ENCODE data around the gene TMEM125. TPM values are rescaled to one million over a fixed set of nuclear protein-coding genes. Genes with fewer than 3 reads are reported as not detected.

TMEM125 gene
- total RNA-seq, 2 experiments from 2014 or later = not detected

- peaks cover 9% of the 10 kb centered on the region for H3K9me3 Mint-ChIP-seq
- H3K36me3 Mint-ChIP-seq (ENCODE audit: low read depth) = peaks cover 8% of the 10 kb centered on the region
- DNase-seq = no peak
- POLR2A ChIA-PET = no interaction called here
- CTCF ChIA-PET = interaction anchor here (1.5 kb wide), 1 partner anchor 141 kb away, joined by 4 read pairs; no protein-coding TSS in a partner anchor
- H3K27me3 Mint-ChIP-seq = peaks cover 10% of the 10 kb centered on the region
- no peak overlapping the region for H3K4me3 Mint-ChIP-seq
- peaks cover 20% of the 10 kb centered on the region for H3K4me1 Mint-ChIP-seq
- H3K27ac Mint-ChIP-seq = no peak overlapping the region
Observed at GRCh38 chr1:43272576-43273571, 3.1 kb downstream of the TMEM125 start.

DNA sequence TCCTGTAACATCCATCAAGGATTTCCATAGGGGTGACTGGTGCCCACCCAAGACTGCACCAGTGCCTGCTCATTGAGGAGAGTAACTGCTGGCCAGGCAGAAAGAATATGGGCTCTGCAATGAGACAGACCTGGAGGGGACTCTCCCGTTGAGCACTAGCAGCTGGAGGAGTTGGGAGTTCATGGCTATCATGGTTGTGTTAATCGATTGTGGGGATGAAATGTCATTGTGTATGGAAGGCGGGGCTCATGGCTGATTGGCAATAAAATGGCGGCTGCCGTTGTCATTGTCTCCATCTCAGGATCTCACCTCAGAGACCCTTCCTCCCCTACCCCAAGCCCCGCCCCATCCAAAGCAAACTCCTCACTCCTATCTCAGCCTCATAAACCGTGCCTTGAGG lies 3.9 kb downstream of the TMEM125 start:
- H3K4me1 Mint-ChIP-seq = peaks cover 20% of the 10 kb centered on the region
- ChIA-PET POLR2A (interaction anchor here (0.6 to 1.7 kb wide), 2 partner anchors 21 to 180 kb away, joined by 3 to 6 read pairs; partner anchors contain the start of gene HYI), CTCF (interaction anchor here (1.5 kb wide), 1 partner anchor 141 kb away, joined by 4 read pairs; no protein-coding TSS in a partner anchor)
- peak overlapping the region; percentile 1 for H3K27ac Mint-ChIP-seq
- no peak for DNase-seq
- no peak overlapping the region for H3K4me3 Mint-ChIP-seq
- H3K9me3 Mint-ChIP-seq = peaks cover 9% of the 10 kb centered on the region
- H3K36me3 Mint-ChIP-seq (ENCODE audit: low read depth) = peaks cover 8% of the 10 kb centered on the region
- peaks cover 10% of the 10 kb centered on the region for H3K27me3 Mint-ChIP-seq

GRCh38 chr1:43274125-43274803 lies 4.5 kb downstream of the TMEM125 start:
- CTCF ChIA-PET = interaction anchor here (1.5 kb wide), 1 partner anchor 140 kb away, joined by 4 read pairs; no protein-coding TSS in a partner anchor
- H3K27ac Mint-ChIP-seq = peak overlapping the region; percentile 91
- peaks cover 10% of the 10 kb centered on the region for H3K27me3 Mint-ChIP-seq
- peak; percentile 69 for DNase-seq
- H3K9me3 Mint-ChIP-seq = peaks cover 9% of the 10 kb centered on the region
- H3K4me1 Mint-ChIP-seq = peaks cover 20% of the 10 kb centered on the region
- H3K4me3 Mint-ChIP-seq = no peak overlapping the region
- POLR2A ChIA-PET = interaction anchor here (0.6 to 1.7 kb wide), 2 partner anchors 20 to 180 kb away, joined by 3 to 6 read pairs; partner anchors contain the start of gene HYI
- H3K36me3 Mint-ChIP-seq (ENCODE audit: low read depth) = peaks cover 8% of the 10 kb centered on the region

- CTCF ChIA-PET = interaction anchor here (1.5 kb wide), 1 partner anchor 140 kb away, joined by 4 read pairs; no protein-coding TSS in a partner anchor
- H3K27me3 Mint-ChIP-seq = peaks cover 6% of the 10 kb centered on the region
- DNase-seq = no peak
- H3K9me3 Mint-ChIP-seq = peaks cover 9% of the 10 kb centered on the region
- peaks cover 8% of the 10 kb centered on the region for H3K36me3 Mint-ChIP-seq (ENCODE audit: low read depth)
- H3K4me3 Mint-ChIP-seq = no peak overlapping the region
- peak overlapping the region; percentile 91 for H3K27ac Mint-ChIP-seq
- POLR2A ChIA-PET = interaction anchor here (1.7 kb wide), 1 partner anchor 20 kb away, joined by 6 read pairs; no protein-coding TSS in a partner anchor
- peaks cover 20% of the 10 kb centered on the region for H3K4me1 Mint-ChIP-seq
Observed at GRCh38 chr1:43274804-43275180, 5.0 kb downstream of the TMEM125 start.

- H3K27me3 Mint-ChIP-seq = peaks cover 4% of the 10 kb centered on the region
- H3K9me3 Mint-ChIP-seq = peaks cover 9% of the 10 kb centered on the region
- peaks cover 8% of the 10 kb centered on the region for H3K36me3 Mint-ChIP-seq (ENCODE audit: low read depth)
- ChIA-PET POLR2A (no interaction called here), CTCF (no interaction called here)
- no peak for DNase-seq
- no peak overlapping the region for H3K27ac Mint-ChIP-seq
- no peak overlapping the region for H3K4me3 Mint-ChIP-seq
- peaks cover 18% of the 10 kb centered on the region for H3K4me1 Mint-ChIP-seq
Observed at GRCh38 chr1:43275826-43276620, 6.2 kb downstream of the TMEM125 start.

DNA sequence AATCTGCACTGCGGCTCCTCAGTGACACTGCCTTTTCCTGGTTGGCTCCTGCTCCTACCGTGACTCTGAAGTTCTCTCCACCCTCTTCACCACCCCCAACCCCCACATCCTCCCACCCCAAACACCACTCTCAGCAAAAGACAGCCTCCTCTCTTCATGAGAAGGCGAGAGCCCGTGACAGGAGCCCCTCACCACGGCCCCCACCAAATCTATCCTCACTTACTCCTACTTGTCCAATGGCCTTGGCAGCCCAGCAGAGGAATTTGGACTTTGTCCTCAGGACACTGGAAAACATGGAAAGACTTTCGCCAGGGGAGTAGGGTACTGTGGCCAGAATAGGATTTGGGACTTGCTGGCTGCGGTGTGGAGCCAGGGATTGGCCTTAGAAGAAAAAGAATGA lies 6.9 kb downstream of the TMEM125 start:
- DNase-seq = no peak
- ChIA-PET CTCF (interaction anchor here (0.8 kb wide), 1 partner anchor 17 kb away, joined by 3 read pairs; no protein-coding TSS in a partner anchor), POLR2A (no interaction called here)
- Mint-ChIP-seq H3K4me1 (peaks cover 17% of the 10 kb centered on the region), H3K9me3 (peaks cover 9% of the 10 kb centered on the region), H3K4me3 (no peak overlapping the region), H3K27me3 (peaks cover 4% of the 10 kb centered on the region), H3K27ac (no peak overlapping the region), H3K36me3 (ENCODE audit: low read depth) (peaks cover 8% of the 10 kb centered on the region)

GRCh38 chr1:43277116-43277876 lies 7.5 kb downstream of the TMEM125 start:
- no peak for DNase-seq
- Mint-ChIP-seq H3K9me3 (peaks cover 9% of the 10 kb centered on the region), H3K36me3 (ENCODE audit: low read depth) (peaks cover 8% of the 10 kb centered on the region), H3K27ac (no peak overlapping the region), H3K4me1 (peaks cover 17% of the 10 kb centered on the region), H3K27me3 (peaks cover 4% of the 10 kb centered on the region), H3K4me3 (no peak overlapping the region)
- ChIA-PET POLR2A (no interaction called here), CTCF (interaction anchor here (0.8 kb wide), 1 partner anchor 16 kb away, joined by 3 read pairs; no protein-coding TSS in a partner anchor)

DNA sequence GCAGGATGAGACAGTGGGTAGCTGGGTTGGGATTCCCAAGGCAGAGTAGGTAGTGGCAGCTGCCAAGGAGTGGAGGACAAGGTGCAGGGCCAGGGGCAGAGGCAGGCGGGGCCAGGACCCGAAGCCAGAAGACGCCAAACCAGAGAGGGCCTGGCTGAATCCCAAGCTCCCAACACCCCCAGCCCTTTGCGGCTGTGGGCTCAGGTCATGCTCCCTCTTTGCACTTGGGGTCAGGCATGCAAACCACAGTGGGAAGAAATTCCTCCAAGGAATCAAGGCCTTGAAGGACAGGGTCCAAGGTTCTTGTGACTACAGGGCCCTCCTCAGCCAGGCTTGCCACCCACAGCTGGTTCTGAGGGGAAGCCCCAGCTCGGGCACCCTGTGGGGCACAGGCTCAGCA lies 9.4 kb downstream of the TMEM125 start:
- Mint-ChIP-seq H3K4me3 (no peak overlapping the region), H3K27ac (no peak overlapping the region), H3K4me1 (peaks cover 14% of the 10 kb centered on the region), H3K36me3 (ENCODE audit: low read depth) (peaks cover 8% of the 10 kb centered on the region), H3K27me3 (peaks cover 4% of the 10 kb centered on the region), H3K9me3 (peaks cover 8% of the 10 kb centered on the region)
- POLR2A ChIA-PET = no interaction called here
- no peak for DNase-seq
- CTCF ChIA-PET = no interaction called here

GRCh38 chr1:43279666-43280065 lies 9.9 kb downstream of the TMEM125 start:
- Mint-ChIP-seq H3K27me3 (peaks cover 4% of the 10 kb centered on the region), H3K9me3 (peaks cover 4% of the 10 kb centered on the region), H3K4me3 (no peak overlapping the region), H3K36me3 (ENCODE audit: low read depth) (peaks cover 3% of the 10 kb centered on the region), H3K4me1 (peaks cover 9% of the 10 kb centered on the region), H3K27ac (no peak overlapping the region)
- no peak for DNase-seq
- ChIA-PET CTCF (interaction anchor here (0.7 kb wide), 1 partner anchor 21 kb away, joined by 3 read pairs; no protein-coding TSS in a partner anchor), POLR2A (no interaction called here)

GRCh38 chr1:43280692-43281091 lies 10.9 kb downstream of the TMEM125 start:
- H3K4me1 Mint-ChIP-seq = no peaks in the 10 kb centered on the region
- no peak for DNase-seq
- CTCF ChIA-PET = no interaction called here

GRCh38 chr1:43282220-43283195 lies 12.7 kb downstream of the TMEM125 start:
- POLR2A ChIA-PET = no interaction called here
- CTCF ChIA-PET = no interaction called here
- peaks cover 4% of the 10 kb centered on the region for H3K27me3 Mint-ChIP-seq
- no peaks in the 10 kb centered on the region for H3K4me1 Mint-ChIP-seq
- no peaks in the 10 kb centered on the region for H3K36me3 Mint-ChIP-seq (ENCODE audit: low read depth)
- DNase-seq = no peak
- H3K9me3 Mint-ChIP-seq = no peaks in the 10 kb centered on the region
- no peak overlapping the region for H3K27ac Mint-ChIP-seq
- no peak overlapping the region for H3K4me3 Mint-ChIP-seq

More at GRCh38 chr1:43280692-43281091, 10.9 kb downstream of the TMEM125 start:
- peaks cover 4% of the 10 kb centered on the region for H3K27me3 Mint-ChIP-seq
- no peaks in the 10 kb centered on the region for H3K36me3 Mint-ChIP-seq (ENCODE audit: low read depth)
- H3K4me3 Mint-ChIP-seq = no peak overlapping the region
- H3K9me3 Mint-ChIP-seq = no peaks in the 10 kb centered on the region
- H3K27ac Mint-ChIP-seq = no peak overlapping the region
- POLR2A ChIA-PET = no interaction called here

Data from activated CD4-positive, alpha-beta memory T cell treated with anti-CD3 and anti-CD28 coated beads, Interleukin-2, amount 10 ng/mL, durations not matched to agents 7 days and 5 days (primary cell).